NCI-H69 (cell line): ENCODE data around the gene SETBP1.

Experiments
- DNase-seq: peaks from one replicate; lab custom pipeline; 2025; lab: John Stamatoyannopoulos, UW

Gene SETBP1

DNA sequence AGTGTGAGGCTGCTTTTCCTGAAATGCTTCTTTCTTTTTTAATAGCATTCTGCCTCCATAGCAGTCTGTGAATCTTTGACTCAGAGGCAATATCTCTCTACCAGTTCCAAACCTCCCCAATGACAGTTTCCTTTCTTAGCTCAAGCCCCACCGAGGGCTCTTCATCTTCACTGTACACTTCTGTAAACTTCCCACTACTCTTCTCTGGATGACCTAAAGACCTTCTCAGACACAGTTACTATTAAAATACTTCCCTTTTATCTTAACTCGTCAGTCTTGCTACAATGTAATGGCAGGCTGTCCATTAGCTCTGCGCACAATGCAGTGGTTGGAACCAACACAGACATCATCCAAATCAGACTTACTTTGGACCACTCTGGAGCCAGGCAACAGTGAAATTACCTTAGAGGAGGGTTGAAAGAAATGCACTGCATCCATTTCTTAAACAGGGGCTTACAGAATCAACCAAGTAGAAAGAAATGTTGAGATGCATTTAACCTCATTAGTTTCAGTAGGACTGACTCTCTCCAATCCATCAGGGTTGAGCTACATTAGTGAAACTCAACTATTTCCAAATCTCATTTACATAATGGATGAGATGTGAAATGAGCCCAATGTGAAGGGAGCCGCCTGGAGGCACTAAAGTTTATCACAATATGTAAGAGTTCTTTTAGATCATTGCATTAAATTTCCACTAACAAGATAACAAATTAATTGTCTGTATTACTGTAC lies 343.8 kb downstream of the SETBP1 start:
- no peak for DNase-seq

DNA sequence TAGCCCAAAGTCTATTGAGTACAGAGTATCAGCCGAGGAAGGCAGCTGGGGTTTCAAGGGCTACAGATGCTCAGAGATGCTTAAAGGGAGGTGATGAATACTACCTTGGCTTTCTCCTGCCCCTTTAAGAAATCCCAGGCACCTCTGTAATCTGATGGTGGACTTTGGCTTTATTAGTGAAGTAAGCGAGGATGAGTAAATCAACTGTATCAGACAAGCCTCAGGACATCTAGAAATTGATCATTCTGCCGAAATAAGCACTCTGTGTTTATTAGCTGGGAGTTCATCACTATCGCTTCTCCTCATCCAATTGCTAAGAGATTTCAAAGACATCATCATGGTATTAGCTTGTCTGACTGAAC lies 344.4 kb downstream of the SETBP1 start:
- no peak for DNase-seq

DNA sequence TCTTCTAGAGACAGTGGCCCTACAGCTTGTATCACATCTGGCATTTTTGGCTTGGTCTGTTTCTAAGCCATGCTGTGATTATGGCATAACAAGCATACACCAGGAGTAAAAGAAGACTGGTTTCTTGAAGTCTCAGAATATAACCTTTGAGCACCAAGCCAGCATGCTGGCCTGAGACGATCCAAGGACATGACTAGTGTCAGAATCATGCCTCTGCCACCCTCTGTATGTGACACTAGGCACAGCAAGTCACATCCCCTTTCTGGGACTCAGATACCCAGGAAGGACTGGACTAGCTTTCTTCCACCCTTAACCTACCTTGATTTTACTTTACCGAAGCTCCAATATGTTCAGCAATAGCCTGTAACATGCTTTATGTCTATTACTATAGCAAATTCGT lies 345.5 kb downstream of the SETBP1 start:
- DNase-seq, result peak; percentile 23

- peak; percentile 65 for DNase-seq
Observed at GRCh38 chr18:45034179-45034578, 353.5 kb downstream of the SETBP1 start.

DNA sequence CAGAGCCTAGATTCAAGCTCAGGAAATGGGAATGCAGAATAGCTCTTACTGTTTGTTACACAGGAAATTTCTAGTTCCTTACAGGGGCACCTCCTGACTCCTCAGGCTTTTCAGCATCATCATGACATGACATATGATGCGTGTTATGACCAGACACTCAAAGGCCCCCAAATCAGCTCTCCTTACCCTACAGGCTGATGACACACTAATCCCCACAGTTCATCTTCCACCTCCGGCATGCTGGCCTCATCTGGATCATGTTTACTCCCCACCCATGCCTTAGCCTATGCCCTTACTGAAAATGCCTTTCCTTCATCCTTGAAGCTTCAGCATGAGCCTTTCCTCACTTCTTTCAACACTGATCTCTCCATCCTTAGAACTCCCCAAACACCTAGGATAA lies 356.9 kb downstream of the SETBP1 start:
- DNase-seq, result no peak

DNA sequence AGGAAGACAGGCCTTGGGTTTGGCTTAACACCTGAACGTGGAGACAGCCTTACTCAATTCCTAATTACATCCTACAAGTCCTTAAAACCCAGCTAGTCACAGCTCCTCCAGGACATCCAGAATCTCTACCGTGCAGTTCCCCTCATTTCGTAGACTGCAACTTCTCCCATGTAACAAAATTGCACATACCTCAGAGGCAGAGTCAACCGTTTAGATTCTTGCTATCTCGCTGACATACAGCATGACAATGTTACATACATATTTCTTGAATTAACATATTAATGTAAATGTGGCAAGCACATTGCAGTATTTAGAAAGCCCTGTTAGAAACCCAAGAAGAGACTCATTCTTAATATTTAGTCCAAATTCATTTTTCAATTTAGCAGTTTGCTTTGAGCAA lies 358.7 kb downstream of the SETBP1 start:
- no peak for DNase-seq

GRCh38 chr18:45040879-45041278 lies 360.2 kb downstream of the SETBP1 start:
- DNase-seq, result no peak

DNA sequence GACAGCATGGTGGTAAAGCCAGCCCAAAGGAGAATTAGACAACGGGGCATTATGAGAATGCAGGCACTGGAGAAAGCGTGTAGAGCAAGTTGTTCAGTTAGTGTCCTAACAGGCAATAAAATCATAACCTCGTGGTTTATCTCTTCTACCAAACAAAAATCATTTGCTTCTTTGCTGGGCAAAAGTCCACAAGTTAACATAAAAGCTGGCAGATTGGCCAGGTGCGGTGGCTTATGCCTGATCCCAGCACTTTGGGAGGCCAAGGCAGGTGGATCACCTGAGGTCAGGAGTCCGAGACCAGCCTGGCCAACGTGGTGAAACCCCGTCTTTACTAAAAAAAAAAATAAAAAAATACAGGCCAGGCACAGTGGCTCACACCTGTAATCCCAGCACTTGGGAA lies 364.1 kb downstream of the SETBP1 start:
- DNase-seq, result no peak

DNA sequence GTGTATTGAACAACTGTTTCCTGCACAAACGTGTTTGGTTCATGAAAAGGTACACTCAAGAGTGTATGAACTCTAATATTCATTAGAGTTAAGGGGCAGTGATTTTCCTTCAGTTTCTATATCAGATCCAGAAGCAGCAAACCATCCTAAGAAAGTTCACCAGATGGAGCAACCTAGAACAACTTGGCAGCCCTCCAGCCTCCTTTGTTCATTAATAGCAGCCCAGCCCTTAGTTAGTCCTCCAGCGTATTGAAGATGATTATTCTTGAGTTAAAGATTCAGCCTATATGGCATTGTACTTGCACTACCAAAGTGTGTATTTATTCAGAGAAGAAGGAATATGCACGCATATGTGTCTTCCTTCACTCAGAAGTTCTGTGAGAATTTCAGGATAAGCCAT lies 365.5 kb downstream of the SETBP1 start:
- DNase-seq, result peak; percentile 93

DNA sequence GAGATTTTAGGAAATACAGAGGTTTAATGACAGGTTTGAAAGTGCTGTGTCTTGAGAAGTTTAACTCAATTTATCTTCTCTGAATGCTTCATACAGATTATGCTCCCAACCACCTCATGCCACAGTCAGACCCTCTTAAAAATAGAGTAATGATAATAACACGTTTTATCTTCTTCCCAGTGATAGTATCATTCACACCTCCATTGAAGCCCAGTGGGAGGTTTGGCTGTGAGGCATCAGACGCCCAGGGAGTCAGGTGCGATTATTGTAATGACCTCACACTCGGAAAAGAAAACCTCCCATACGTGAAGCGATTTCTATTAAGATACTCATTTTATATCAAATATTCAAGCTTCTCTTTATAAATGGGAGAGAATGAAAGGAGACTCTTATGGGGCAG lies 366.3 kb downstream of the SETBP1 start:
- peak; percentile 82 for DNase-seq

- DNase-seq, result peak; percentile 86
Observed at GRCh38 chr18:45049578-45050319, 369.1 kb downstream of the SETBP1 start.

- DNase-seq, result peak; percentile 92
Observed at GRCh38 chr18:45050712-45051601, 370.3 kb downstream of the SETBP1 start.

DNA sequence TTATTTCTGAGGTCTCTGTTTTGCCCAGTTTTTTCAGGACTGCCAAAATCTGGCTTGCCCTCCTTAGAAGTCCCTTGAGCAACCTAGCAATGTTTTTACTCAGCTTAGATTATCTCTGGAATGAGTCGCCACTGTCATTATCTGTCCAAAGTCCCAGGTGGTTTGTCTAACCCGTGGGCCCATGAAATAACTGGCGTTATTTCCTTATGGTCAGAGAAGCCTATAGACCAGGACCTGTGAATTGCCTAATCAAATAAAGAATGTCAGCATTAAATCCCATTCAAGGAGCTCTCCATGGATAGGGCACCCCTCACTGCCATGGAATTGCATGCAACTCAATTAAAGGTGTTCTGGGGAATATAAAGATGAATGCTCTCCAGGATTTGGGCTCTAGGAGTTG lies 373.9 kb downstream of the SETBP1 start:
- peak; percentile 28 for DNase-seq

GRCh38 chr18:45055811-45056210 lies 375.1 kb downstream of the SETBP1 start:
- no peak for DNase-seq

DNA sequence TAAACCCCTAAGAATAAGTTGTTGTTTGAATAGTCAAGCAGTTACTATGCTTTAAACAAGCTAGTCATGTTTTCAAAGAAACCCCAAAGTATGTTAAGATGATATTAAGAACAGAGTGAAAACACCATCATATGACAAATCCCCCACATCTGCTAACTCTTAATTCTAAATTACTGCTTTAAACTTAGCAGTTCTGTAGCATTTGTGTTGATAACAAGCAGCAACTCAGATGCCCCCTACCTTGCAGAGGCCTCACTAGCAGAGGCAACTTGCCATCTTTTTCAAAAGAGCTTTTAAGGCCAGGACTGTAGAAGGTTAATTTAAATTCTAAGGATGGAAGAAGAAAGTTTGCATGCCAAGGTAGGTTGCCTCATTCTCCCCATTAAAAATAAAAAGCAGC lies 376.2 kb downstream of the SETBP1 start:
- DNase-seq, result no peak

DNA sequence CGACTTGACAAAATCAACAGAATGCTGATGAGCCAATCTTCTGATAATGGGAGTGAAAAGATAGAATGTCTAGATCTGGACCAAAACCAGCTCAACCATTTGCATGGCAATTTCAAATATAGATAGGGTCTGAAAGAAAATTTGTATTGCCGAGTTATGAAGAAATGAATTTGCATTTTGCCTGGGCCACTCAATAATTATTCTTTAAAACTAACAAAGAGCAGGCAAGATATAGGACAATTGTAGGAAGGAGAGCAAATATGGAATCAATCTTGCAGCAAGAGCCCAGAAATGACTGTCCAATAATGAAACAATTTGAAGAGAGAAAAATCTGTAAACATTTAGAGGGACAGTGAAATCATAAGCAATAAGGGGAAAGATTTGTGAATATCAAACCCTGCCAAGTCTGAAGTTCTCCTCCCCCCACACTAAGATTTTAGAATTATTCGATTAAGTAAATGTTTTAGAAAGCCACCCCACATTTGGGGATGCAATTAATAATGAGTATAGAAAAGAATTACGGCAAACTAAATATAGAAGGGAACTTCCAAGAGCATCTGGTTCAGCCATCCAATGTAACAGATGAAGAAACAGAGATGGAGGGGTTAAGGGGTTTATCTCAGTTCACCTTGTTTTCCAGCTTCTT lies 377.4 kb downstream of the SETBP1 start:
- no peak for DNase-seq

GRCh38 chr18:45059695-45060094 lies 379.0 kb downstream of the SETBP1 start:
- DNase-seq, result no peak

DNA sequence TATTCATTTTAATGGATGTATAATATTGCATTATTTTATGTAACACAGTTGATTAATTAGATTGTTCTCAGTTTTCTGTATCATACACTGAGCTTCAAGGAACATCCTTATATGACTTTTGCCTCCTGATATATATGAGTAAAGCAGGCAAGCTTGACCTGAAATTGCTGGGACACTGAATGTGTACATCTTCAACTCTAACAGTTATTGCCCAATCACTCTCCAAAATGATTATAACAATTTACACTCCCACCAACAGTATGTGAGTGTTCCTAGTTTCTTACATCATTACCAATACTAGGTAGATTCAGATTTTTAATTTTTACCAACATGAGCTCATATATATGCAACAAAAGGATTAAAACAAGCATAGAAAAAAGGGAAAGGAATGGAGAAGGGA lies 379.4 kb downstream of the SETBP1 start:
- DNase-seq, result no peak

DNA sequence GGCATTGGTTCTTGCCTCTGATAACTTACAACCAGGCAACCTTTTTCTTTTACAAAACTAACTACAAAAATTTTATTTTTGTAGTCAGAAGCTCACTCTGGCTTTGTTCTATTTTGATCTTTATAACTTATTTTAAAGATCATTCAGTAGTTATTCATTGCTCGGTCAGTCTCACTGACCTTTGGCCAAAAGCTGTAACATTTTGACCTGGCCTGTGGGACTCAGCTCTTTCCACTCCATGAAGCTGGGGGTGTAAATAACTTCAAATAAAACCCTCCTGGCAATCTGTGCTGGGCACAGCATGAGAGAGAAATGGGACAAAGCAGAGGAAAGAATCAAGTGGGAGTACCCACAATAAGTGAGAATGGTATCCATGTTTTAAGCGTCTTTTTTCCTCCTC lies 380.7 kb downstream of the SETBP1 start:
- no peak for DNase-seq

DNA sequence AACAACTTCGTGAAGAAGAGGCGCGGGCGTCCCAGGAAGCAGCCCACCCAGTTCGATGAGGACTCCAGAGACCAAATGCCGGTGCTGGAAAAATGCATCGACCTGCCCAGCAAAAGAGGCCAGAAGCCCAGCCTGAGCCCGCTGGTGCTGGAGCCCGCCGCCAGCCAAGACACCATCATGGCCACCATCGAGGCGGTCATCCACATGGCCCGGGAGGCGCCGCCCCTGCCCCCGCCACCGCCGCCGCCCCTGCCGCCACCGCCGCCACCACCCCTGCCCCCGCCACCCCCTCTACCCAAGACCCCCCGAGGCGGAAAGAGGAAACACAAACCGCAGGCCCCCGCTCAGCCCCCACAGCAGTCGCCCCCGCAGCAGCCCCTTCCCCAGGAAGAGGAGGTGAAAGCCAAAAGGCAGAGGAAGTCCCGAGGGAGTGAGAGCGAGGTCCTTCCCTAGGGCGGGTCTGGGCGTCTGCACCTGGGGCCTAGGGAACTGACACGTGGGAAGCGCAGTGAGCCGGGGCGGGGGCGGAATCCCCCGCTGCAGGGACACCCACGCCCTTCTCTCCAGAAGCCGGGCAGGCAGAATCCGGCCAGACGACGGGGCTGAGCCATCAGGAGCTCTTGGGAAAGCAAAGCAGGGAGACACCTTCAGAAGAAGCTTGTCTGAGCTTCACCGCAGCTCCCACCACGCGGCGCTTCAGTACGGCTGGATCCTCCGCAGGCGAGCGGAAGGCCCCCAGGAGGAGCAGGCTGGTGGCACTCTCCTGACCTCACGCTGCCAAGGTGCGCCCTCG lies 382.8 kb downstream of the SETBP1 start:
- DNase-seq, result no peak

GRCh38 chr18:45066210-45066609 lies 385.5 kb downstream of the SETBP1 start:
- DNase-seq, result no peak
